Activated CD8-positive, alpha-beta memory T cell treated with anti-CD3 and anti-CD28 coated beads, Interleukin-2, amount 50 U/mL, for 4 hours (primary cell): ENCODE data around the gene GCK.

Experiments used
- DNase-seq: peaks from one replicate; pipeline ENCODE4 v3.0.0-alpha.2; 2020

Gene GCK

DNA sequence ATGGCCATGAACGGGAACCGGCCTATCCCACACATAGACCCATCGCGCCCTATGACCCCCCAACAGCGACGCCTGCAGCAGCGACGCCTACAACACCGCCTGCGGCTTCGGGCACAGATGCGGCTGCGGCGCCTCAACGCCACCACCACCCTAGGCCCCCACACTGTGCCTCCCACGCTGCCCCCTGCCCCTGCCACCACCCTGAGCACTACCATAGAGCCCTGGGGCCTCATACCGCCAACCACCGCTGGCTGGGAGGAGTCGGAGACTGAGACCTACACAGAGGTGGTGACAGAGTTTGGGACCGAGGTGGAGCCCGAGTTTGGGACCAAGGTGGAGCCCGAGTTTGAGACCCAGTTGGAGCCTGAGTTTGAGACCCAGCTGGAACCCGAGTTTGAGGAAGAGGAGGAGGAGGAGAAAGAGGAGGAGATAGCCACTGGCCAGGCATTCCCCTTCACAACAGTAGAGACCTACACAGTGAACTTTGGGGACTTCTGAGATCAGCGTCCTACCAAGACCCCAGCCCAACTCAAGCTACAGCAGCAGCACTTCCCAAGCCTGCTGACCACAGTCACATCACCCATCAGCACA, 75.4 kb downstream of the GCK start:
- DNase-seq, result peak; percentile 15

GRCh38 chr7:44112997-44113763, 76.1 kb downstream of the GCK start:
- no peak for DNase-seq

GRCh38 chr7:44112231-44112996, 76.8 kb downstream of the GCK start:
- no peak for DNase-seq

- DNase-seq, result no peak
These were observed 77.5 kb downstream of the GCK start for GRCh38 chr7:44111761-44112160.

DNA sequence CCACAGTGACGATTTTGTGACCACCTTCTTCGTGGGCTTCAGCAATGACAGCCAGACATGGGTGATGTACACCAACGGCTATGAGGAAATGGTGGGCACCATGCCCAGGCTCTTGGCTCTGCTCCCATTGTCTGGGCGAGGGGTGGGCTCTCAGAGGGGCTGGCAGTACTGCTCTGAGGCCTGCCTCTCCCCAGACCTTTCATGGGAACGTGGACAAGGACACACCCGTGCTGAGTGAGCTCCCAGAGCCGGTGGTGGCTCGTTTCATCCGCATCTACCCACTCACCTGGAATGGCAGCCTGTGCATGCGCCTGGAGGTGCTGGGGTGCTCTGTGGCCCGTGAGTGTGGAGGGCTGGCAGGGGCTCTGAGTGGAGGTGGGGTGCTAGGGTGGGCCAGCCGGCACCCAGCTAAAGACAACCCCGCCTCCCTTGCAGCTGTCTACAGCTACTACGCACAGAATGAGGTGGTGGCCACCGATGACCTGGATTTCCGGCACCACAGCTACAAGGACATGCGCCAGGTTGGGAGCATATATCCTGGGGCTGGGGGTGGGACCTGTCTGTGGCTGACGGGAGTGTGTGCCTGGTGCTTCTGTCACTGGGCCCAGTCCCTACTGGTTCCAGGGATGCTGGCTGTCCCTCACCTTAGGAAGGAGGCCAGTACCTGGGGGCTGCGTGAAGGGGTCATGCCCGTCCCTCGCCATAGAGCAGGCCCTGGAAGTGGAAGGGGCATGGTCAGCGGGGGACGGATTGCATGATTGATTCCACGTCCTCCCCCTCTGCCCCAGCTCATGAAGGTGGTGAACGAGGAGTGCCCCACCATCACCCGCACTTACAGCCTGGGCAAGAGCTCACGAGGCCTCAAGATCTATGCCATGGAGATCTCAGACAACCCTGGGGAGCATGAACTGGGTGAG, 78.3 kb downstream of the GCK start:
- DNase-seq, result no peak

DNA sequence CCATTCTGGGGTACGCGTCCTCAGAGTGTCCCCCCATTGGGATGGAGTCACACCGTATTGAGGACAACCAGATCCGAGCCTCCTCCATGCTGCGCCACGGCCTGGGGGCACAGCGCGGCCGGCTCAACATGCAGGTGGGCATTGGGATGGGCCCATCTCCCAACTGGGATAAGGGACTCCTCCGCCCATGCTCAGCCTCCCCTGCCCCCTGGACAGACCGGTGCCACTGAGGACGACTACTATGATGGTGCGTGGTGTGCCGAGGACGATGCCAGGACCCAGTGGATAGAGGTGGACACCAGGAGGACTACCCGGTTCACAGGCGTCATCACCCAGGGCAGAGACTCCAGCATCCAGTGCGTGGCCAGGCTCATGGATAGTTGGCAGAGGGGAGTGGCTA, 79.2 kb downstream of the GCK start:
- DNase-seq, result no peak

- no peak for DNase-seq
These were observed 80.2 kb downstream of the GCK start for GRCh38 chr7:44108768-44109750.

- no peak for DNase-seq
These were observed 81.1 kb downstream of the GCK start for GRCh38 chr7:44107961-44108767.

DNA sequence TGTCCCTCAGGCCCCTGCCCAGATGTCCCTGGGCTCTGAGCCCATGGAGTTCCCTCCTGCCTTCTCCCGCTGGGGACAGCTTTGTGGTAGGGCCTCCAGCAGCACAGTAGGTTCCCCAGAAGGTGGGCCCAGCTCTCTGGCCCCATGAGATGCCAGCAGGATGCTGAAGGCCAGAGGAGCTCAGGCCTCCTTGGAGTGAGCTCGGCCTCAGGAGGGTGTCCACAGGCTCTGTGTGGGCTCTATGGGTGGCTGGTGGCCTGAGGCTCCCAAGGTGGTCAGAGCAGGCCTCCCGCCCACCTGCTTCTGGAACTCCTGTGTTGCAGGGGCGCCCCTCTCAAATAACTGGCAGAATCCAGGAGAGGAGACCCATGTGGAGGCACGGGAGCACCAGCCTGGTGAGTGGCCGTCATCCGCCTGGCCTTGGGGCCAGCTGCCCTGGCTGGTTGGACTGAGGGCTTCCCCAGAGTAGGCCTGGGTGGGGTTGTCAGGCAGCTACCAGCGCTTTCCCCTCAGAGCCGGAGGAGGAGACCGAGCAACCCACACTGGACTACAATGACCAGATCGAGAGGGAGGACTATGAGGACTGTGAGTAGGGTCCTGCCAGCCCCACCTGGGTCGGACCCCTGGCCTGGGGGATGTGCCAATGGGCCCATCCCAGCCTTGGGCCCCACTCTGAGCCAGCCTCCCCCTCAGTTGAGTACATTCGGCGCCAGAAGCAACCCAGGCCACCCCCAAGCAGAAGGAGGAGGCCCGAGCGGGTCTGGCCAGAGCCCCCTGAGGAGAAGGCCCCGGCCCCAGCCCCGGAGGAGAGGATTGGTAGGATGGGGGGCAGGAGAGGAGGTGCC, 81.9 kb downstream of the GCK start:
- no peak for DNase-seq

DNA sequence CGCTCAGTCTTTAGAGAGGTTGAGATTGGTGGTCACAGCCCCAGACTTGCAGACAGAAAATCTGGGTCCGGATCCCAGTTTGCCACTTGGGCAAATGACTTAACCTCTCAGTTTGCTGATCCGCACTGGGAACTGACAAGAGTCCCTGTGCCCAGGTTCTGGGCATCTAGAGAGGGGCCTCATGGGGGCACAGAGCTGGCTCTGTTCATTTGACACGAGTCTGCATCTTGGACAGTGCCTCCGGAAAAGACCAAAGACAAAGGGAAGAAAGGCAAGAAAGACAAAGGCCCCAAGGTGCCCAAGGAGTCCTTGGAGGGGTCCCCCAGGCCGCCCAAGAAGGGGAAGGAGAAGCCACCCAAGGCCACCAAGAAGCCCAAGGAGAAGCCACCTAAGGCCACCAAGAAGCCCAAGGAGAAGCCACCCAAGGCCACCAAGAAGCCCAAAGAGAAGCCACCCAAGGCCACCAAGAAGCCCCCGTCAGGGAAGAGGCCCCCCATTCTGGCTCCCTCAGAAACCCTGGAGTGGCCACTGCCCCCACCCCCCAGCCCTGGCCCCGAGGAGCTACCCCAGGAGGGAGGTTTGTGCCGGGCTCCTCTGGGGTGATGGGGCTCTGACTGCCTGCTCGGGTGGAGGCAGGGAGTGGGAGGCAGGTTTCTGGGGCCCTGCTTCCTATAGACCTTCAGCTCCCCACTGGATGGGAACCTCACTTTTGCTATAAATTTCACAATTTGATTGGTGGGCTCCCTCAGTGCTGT, 82.8 kb downstream of the GCK start:
- no peak for DNase-seq

GRCh38 chr7:44105832-44106231, 83.4 kb downstream of the GCK start:
- DNase-seq, result no peak

DNA sequence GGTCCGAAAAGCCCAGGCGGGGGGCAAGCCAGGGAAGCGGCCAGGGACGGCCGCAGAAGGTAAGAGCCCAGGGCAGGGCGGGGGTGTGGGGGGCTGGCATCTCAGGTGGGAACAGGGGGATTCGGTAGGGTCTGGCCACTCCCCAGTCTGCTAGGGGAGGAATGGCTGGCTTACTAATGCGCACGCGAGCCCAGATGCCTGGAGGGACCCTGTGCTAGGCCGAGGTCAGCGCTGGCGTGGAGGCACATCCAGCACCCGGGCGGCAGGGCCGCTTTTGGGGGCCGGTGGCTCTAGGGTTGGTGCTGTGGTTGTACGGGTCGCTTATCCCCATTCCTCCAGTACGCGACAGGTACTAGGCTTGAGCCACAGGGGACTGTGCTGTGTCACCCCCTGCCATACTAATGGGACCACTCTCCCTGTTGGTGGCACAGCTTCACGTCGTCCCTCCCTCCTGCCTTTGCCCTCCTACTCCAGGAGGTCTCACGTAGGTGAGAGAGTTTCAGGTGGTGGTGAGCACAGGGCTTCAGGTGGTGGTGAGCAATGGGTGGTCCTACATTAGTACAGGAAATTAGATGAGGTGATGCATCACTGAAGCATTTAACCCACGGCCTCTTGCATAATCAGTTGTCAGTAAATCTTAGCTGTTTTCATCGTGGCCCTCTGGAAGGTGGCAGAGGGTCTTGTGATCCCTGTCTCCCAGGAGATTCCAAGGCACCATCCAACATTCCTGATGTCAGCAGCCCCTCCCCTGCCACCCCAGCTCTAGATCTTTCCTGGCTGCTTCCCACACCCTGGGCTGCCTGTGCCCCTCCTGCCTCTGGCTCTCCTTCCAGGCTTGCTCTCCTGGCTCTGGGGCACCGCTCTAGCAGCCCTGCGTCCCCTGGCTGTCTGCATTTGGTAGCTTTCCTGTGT, 84.1 kb downstream of the GCK start:
- DNase-seq, result no peak

- DNase-seq, result peak; percentile 40
These were observed 85.0 kb downstream of the GCK start, which contains the start of gene AEBP1 for GRCh38 chr7:44103923-44104859. Gene AEBP1, plus strand, starts transcription at chr7:44104345. Its CDS starts 321 bp downstream, at chr7:44104666.

DNA sequence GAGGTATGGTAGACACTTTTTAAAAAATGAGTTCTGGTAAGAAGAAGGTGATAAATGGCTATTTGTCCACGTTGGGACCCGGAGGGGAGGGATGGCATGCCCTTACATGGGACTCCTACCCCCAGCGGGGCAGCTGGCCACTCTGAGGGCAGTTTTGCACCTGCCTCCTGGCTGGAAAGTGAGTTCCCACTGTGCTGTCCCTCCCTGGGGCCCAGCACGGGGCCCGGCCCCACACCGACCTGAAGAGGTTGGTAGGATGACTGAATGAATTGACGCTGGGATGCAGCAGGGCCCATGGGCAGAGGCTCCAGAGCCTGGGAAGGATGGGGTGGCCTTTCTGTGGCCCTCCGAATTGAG, 85.7 kb downstream of the GCK start:
- no peak for DNase-seq

GRCh38 chr7:44102846-44103565, 86.2 kb downstream of the GCK start:
- DNase-seq, result no peak
